GM18907 (cell line): Measurements from ENCODE around the gene SLC10A2.
A peak's percentile ranks its signal among the peaks of the same experiment; 100 is the strongest.

ENCODE experiments used
- ATAC-seq: cut with Tn5 transposase; IDR thresholded peaks from one replicate; pipeline ENCODE4 v1.9.1; 2021; ENCODE audit warnings: mild to moderate bottlenecking, moderate library complexity; ENCODE audit not compliant: unreplicated experiment

Gene SLC10A2

DNA sequence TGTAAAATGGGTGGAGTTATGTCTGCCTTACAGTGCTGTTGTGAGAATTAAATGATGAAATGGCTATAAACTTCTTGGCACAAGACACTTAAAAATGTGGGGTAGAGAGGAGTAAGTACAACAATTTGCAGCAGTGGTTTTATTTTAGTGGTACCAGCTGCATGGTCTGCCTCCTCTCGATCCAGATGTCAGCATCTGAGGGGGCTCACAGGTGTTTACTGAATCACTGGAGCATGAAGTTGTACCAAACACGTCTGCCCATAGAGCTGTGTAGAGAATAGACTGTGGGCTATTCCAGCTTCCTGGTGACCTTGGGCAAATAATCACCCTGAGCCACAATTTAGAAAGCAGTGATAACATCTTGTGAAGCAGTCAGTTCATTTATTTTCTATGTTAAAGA is 11.1 kb downstream of the SLC10A2 start:
- ATAC-seq: no peak

DNA sequence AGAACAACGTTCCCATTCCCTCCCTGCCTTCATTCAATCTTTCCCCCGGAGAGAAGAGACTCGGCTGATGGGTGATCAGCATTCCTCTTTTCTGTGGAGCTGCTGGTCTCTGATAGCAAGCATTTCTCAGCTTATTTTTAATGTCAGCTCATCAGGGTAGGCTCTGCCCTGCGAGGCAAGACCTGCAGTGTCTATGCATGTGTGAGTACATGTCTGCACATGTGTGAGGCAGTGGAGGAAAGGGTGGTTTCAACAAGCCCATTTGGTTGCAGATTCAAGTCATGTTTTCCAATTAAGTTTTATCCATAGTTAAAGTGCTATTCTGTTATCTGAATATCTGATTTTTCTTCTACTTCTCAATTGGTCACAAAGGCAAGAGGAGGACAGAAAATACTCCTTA is 19.5 kb downstream of the SLC10A2 start:
- ATAC-seq: no peak

DNA sequence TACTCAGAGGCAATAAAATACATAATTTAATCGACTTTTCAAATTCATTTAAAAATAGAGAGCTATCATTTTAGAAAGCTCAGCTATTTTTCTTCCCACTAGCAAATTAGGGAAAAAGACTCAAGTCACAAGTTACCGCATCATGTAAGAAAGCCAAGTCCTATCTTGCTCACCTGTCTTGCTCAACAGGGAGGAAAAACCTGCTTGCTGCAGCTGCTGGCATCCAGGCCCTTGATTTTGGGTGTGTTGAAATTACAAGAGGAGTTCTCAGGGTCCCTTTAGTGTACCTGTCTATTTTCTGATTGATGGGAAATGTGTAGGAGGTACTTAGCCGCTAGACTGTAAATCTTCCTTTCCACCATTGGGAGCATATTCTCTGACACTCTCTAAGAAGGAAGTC is 22.2 kb downstream of the SLC10A2 start:
- ATAC-seq: no peak

DNA sequence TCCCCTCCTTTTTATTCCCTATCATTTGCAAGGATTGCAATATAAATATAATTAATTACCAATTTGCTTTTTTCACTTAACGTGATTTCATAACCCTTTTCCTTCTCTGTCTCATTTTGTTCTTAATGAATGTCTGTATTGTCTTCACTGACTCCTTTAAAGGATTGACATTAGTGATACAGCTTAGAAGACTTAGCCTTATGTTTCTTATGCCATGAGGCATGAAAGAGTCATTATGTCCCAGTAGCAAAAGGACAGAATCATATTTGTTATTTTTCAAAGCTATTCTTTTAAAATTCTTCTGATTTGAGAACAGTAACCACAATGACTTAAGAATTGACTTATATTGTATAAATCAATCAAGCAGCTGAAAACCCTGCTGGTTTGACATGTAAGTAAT is 26.2 kb downstream of the SLC10A2 start:
- ATAC-seq: no peak

DNA sequence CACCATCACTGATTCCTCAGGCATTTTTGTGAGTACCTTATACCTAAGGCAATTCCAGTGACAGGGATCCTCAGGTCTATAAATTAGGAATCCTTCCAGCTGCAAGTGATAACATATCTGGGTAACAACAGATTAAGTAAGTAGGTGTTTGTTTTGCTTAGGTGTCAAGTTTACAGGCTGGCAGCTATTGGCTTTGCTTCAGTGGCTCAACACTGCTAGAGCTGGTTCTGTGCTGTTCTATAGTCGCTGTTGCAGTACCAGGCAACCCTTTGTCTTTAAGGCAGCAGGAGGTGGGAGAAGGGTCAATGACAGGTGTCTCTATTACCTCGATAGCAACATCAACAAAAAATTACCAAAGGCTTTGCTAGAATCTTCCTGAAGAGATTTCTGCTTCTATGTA is 27.0 kb downstream of the SLC10A2 start:
- ATAC-seq: no peak

DNA sequence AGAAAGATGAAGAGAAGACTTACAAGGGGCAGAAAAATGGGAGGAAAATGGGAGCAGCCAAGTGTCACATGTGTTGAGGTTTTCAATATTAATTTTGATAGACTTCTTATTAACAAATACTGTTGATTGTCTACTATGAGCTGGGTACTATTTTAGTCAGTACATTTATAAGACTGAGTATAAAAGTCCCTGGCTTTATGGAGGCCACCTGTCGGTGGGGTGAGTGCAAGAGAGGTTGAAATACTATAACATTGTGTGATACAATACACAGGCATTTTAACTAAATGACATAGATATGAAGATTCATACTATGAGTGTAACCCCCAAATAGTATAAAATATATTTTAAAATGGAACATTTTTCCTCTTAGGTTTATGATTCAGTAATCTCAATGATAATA is 29.9 kb downstream of the SLC10A2 start:
- ATAC-seq: no peak

DNA sequence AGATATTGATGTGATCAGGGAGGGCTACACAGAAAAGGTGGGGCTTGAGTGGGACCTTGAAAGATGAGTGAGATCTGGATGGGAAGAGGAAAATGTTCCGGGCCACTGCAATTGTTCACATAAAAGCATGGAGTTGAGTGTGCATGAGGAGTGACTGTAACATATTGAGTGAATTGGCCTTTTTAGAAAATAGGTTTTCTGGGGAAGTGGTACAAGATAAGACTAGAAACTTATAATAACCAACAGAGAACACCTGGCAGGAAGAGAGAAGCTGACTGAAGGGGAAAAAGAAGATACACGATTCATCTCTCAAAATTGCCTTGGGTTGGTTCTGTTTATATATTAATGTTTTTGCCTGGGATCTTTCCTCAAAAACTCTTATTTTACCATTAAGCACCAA is 32.2 kb downstream of the SLC10A2 start:
- peak; percentile 36 for ATAC-seq

DNA sequence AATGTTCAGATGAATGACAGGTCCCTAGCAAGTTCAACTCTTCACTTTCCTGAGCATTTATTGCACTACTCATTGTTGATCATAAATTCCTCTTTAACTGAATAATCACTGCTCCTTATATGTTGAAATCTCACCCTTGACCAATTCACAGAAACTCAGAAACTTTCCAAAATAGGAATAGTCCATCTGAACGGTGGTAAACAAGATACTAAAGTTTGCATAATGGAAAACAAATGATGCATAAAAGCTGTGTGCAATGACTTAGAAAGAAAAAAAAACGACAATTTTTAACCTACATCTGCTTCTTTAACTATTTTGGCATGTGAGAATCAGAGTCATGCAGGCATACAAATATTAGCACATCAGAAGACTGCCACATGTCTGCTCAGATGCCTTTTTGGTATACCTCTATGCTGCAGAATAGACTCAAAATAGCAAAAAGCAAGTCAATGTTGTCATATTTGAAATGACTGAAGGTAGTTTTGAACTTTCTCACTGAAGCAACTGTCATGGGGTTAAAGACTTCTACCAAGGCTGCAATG is 34.8 kb downstream of the SLC10A2 start:
- ATAC-seq: peak; percentile 91

DNA sequence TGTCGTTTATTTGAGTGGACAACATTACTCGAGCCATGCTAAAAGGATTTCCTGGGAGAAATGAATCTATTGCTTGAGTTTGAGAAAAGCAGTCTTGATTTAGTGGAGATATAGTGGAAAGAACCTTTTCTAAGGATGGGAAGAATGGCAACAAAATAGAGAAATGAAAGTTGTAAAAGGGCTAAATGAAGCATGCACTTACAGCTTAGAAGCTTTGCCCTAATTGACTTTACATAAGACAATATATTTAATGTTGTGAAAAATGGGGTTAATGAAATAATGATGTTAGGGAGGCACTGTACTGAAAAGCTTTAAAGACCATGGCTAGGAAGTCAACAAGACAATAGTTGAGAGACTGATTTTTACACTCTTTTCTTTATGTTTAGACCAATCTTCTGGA is 35.4 kb downstream of the SLC10A2 start:
- ATAC-seq: no peak

DNA sequence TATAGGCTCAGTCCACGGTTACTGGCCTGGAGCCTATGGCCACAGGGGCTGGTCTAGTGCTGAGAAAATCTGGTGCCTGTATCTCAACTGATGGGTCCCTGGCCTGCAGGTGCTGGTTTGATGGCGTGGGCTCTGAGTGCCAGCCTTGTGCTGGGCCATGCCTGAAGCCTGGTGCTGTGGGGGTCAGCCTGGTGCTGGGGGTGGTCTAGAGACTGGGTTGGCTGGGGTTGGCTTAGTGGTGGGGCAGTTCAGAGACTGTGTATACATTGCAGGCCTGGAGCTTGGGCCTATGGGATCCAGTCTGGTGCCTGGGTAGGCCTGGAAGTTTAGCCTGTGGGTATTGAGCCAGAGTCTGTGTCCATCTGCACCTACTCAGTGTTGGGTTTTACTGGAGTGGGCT is 36.4 kb downstream of the SLC10A2 start:
- no peak for ATAC-seq

DNA sequence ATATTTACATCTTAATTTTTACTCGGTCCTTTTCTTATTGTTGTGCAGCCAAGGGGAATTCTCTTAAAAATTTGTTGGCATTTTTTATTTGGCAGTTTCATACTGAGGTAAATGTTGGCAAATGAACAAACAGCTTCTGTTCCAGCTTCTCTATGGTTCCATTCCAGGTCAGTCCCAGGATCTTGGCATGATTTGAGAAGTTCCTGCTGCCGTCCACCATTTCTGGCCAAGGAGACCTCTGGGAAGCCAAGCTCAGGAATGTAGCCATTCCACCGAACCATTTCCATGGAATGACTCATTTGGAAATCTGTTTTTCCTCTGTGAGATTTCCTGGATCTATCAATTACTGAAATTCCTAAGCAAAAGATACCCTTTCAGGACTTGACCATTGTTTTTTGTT is 43.9 kb downstream of the SLC10A2 start:
- no peak for ATAC-seq

DNA sequence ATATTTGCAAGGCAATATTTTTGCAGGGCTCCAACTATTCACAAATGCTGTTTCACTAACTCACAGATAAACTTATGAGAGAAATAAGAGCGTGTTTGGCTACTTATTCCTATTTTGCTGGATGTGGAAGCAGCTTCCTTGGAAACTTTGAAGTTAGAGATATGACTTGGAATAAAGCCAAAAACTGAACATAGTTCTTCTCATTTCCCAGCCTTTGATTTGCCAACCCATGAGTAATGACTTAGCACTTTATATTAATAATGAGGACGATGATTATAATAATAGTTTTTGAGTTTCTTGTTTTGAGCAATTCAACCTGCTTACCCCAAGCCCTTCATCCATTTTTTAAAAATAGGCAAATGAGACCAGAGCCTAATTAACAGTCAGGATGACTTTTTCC is 47.7 kb downstream of the SLC10A2 start:
- ATAC-seq: no peak

DNA sequence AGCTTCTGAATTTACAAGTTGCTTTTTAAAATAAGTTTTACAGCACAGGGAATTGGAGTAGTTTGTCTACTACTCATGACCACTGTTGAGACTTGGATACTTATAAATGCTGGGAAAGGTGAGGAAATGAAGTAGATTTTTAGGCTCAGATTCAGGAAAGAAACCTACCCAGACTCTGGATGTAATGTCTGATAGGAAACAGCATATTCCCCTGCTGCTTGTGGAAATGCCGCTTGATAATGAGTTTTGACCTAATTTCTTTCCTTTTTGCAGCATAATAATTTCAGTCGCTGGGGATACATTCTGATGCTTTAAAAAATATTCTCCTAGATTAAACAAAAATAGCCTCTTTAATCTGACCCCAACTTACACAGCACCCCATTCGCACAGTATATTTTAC is 53.6 kb downstream of the SLC10A2 start:
- no peak for ATAC-seq

DNA sequence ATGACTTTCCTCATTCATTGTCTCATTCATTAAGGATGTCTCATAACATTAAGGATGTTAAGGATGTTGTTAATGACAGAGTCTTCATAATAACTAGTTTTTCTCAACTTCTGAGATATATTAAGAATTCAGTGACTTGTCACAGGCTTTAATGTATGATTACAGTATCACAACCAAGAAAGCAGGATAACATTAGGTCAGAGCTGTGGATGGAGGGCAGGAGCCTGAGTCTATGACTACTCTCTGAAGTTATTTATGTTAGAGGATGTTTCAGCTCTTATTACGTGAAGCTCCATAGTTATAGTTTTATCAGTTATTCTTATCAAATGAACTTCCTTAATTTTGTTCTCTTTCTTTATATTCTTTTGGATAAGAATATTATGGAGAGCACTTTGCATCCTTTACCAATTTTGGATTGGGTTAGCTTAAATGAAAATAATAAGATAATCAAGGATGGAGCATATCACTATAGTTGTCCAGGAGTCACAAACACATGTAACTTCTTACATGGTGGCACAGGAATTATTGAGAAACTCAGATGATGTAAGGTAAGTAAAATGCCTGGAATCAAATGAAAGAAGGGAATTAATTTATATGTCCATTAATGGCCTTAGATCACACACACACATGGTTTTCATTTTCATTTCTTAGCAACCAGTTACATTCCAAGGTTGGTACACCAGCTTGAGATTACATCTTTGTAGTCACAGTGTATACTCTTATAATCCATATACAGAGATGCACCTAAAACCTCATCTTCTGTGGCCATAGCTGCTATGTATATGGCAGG is 57.0 kb downstream of the SLC10A2 start:
- no peak for ATAC-seq

DNA sequence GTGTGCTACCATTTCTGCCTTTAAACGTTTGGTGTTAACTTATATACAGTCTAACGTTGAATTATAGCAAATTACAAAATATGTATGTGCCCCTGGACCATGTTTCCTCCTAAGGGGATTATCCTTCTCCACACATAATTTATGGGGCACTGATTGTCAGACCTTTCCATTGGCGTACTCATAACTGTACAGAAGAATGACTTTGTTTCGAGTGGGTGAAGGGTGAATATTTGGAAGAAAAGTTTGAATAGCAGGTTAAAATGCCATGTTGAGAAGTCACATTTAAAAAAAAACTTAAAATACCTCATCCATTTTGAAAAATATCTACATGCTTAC is 58.8 kb downstream of the SLC10A2 start:
- ATAC-seq: no peak

DNA sequence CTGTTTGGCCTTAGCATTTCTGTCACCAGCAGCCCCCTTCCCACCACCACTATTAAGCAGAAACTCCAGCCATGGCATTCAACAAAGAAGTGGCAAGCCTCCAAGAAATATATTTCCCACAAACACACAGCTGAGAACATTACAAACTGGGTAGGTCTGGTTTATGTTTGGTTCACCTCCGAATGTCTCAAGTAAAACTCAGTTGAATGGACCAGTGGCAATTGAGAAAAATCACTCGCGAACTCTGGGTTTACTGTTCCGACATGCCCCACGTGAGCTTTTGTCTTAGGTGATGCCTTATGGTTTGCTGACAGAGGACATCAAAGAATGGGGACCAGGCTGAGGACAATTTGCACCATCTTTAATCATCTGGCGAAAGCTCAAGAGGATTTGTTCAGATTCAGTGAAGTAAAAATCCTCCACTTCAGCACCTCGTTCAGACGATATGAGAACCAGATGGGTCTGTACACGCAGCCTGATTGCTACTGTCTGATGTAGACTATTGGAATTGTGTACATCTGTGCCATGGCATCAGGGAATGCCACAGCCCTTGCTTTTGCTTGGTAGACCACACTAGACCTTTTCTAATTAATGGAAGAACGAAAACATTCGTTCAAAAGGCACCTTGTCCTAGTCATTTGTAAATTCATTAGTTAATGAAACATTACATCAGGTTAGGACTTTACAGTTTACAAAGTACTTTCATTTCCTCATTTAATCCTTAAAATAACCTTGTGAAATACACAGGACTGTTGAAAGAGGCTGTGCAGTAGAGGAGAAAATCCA is 59.4 kb downstream of the SLC10A2 start:
- peak; percentile 95 for ATAC-seq

DNA sequence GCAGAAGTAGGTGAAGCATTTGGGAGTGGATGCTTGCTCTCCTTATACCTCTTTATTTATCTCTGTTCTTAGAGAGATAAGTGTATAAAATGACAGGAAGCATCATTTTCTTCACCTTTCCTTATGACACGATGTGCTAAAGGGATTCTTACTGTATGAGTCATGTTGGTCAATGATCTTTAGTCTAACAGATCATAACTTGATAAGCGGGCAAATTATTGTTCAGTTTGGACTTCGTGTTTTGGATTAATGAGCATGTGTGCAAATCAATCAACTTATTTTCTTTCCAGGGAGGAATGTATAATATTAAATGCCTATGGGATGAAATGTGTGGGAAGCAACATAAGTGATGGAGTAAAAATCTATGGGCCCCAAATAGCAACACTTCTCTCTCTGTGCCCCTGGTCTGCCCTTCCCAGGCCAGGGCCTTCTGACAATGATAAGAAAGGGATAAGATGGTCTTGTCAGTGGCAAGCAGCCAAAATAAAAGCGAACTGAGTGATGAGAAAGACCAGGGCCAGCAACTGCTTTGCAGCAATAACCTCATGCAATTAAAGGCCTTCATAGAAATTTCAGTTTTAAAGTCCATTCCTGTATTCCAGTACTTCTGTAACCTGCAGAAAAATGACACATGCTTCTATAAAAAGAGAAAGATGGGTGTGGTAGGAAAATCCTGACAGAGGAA is 61.4 kb downstream of the SLC10A2 start:
- ATAC-seq: no peak

DNA sequence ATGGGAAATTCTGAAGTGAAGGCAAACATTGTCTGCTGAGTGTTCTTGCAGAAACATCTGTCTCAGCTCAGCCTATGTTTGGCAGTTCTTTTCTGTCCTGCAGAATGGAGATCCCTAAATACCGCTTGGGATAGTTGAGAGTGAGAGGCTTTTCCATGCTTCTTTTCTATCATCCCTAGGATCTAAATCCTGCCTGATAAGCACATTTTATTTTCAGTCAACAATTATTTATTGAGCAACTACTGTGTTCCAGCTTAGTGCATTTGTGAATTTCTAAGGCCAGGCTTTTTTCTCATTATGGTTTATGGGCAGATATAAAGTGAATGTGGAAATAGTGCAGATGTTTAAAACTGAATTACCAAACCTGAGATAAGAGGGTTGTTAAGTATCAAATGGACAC is 62.6 kb downstream of the SLC10A2 start:
- ATAC-seq: no peak

DNA sequence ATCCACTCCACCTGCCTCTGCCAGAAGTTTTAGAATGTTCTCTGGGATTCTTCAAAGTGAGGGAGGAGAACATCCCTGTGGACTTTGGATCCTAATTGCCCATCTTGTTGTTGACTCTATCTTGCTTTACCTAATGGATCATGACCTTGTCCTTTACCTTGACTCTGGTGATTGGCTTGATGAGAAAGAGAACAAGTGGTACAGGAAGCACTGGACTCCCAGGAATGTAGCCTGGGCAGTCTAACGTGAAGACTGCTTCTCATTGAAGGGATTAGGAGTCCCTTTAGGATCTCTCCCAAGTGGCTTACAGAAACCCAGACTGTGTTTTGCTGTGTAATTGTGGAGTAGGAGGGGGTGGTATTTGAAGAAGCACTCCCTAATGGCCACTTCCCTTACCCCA is 63.9 kb downstream of the SLC10A2 start:
- no peak for ATAC-seq

DNA sequence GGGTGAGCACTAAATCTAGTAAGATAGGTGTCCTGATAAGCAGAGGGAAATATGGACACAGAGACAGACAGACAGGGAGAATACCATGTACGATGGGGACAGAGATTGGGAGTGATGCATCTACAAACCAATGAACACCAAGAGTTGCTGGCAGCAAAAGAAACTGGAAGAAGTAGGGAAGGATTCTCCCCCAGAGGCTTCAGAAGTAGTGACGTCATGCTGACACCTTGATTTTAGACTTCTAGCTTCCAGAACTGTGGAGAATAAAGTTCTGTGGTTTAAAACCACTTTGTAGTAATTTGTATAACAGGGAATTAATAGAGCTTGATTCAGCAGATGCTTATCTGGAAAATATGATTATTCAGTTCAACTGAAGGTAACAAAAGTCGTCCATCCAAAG is 66.1 kb downstream of the SLC10A2 start:
- no peak for ATAC-seq

DNA sequence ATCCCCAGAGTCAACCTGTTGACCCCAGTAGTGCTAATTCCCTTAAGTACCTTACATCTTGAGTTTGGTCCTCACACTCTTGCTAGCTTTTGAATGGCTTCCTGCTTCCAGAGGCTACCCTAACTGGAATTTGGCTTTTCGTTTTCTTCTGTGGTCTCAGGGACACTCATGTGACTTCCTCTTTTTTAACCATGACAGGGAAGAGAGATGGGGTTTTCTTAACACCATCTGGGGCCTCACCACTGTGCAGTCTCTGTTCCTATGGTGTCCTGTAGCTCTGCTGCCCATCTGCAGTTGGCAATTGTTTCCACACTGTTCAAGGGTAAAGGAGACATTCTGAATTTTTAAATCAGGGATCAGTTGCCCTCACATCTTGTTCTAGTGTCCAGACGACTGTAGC is 66.7 kb downstream of the SLC10A2 start:
- ATAC-seq: peak; percentile 72
